HEK293 (cell line): ENCODE measurements around the gene LIPA.
A peak's percentile ranks its signal among the peaks of the same experiment; 100 is the strongest.

Experiments used
- CTCF ChIA-PET: fragments of 350-600 bp; formaldehyde crosslinking; extraction: SDS; loops from one replicate; lab custom pipeline; 2021; ENCODE audit warnings: antibody characterized with exemption; lab: Yijun Ruan, JAX
- POLR2A ChIA-PET: fragments of 300-600 bp; formaldehyde crosslinking; extraction: SDS; loops from one replicate; lab custom pipeline; 2020; ENCODE audit warnings: antibody characterized with exemption, inconsistent platforms; lab: Yijun Ruan, JAX
- H3K27ac ChIP-seq: fragments of 200-500 bp; sonication (Bioruptor generic); 2 replicates; pipeline ENCODE4 v1.5.1; 2014; ENCODE audit warnings: low read depth, low read length, control low read depth, inconsistent platforms; ENCODE audit errors: extremely low read depth
- H3K36me3 ChIP-seq, 2 experiments: fragments of 200-500 bp in 1 of 2; sonication (Bioruptor generic) in 1 of 2; 1 replicate in 1 of 2; 2 replicates in 1 of 2; pipeline ENCODE4 v1.5.1; 2014 to 2017; ENCODE audit warnings: inconsistent platforms in 2 of 2, low read length in 2 of 2; ENCODE audit not compliant: control insufficient read depth in 2 of 2, insufficient read depth in 1 of 2
- H3K4me1 ChIP-seq: fragments of 200-500 bp; sonication (Bioruptor generic); 2 replicates; pipeline ENCODE4 v1.5.1; 2014; ENCODE audit warnings: mild to moderate bottlenecking, low read length, inconsistent platforms; ENCODE audit not compliant: control insufficient read depth, insufficient read depth
- H3K4me3 ChIP-seq: 2 replicates; pipeline ENCODE4 v1.5.1; 2011; ENCODE audit warnings: low read depth, mild to moderate bottlenecking, control low read depth, low read length, moderate library complexity
- H3K9me3 ChIP-seq: fragments of 200-500 bp; sonication (Bioruptor generic); 2 replicates; pipeline ENCODE4 v1.5.1; 2014; ENCODE audit warnings: low read depth, low read length, inconsistent platforms; ENCODE audit not compliant: control insufficient read depth, insufficient read depth
- BCL11A ChIP-seq: fragments of 450-650 bp; formaldehyde crosslinking; IDR thresholded peaks from 2 replicates; pipeline ENCODE4 v1.5.1; 2016; ENCODE audit warnings: low read depth, missing biosample characterization, missing genetic modification characterization
- GLI4 ChIP-seq: fragments of 450-650 bp; formaldehyde crosslinking; IDR thresholded peaks from 2 replicates; pipeline ENCODE4 v1.5.1; 2016; ENCODE audit warnings: missing biosample characterization, missing genetic modification characterization
- GLIS2 ChIP-seq: fragments of 450-650 bp; formaldehyde crosslinking; IDR thresholded peaks from 2 replicates; pipeline ENCODE4 v1.5.1; 2016; ENCODE audit warnings: missing biosample characterization, missing genetic modification characterization
- KLF1 ChIP-seq: fragments of 450-650 bp; formaldehyde crosslinking; IDR thresholded peaks from 2 replicates; pipeline ENCODE4 v1.5.1; 2016; ENCODE audit warnings: missing biosample characterization, missing genetic modification characterization
- KLF16 ChIP-seq: fragments of 450-650 bp; formaldehyde crosslinking; IDR thresholded peaks from 2 replicates; pipeline ENCODE4 v1.5.1; 2017; ENCODE audit warnings: missing biosample characterization, missing genetic modification characterization
- KLF8 ChIP-seq: fragments of 450-650 bp; formaldehyde crosslinking; IDR thresholded peaks from 2 replicates; pipeline ENCODE4 v1.5.1; 2016; ENCODE audit warnings: missing biosample characterization, missing genetic modification characterization
- PBX3 ChIP-seq: sonication (generic); formaldehyde crosslinking; IDR thresholded peaks from 2 replicates; pipeline ENCODE4 v1.8.1; 2022; ENCODE audit warnings: mild to moderate bottlenecking, moderate library complexity, missing genetic modification reagents
- ZBTB26 ChIP-seq: fragments of 450-650 bp; formaldehyde crosslinking; optimal IDR thresholded peaks from 2 replicates; pipeline ENCODE3; 2016; ENCODE audit warnings: missing biosample characterization, mild to moderate bottlenecking, missing genetic modification characterization
- ZBTB8A ChIP-seq: fragments of 450-650 bp; formaldehyde crosslinking; IDR thresholded peaks from 2 replicates; pipeline ENCODE4 v1.5.1; 2016; ENCODE audit warnings: missing biosample characterization, missing genetic modification characterization
- ZEB2 ChIP-seq: fragments of 450-650 bp; formaldehyde crosslinking; IDR thresholded peaks from 2 replicates; pipeline ENCODE4 v1.5.1; 2016; ENCODE audit warnings: missing biosample characterization, missing genetic modification characterization
- ZFP3 ChIP-seq: fragments of 450-650 bp; formaldehyde crosslinking; IDR thresholded peaks from 2 replicates; pipeline ENCODE4 v1.5.1; 2016; ENCODE audit warnings: low read depth, missing biosample characterization, missing genetic modification characterization
- ZFP69B ChIP-seq: fragments of 450-650 bp; formaldehyde crosslinking; IDR thresholded peaks from 2 replicates; pipeline ENCODE4 v1.5.1; 2016; ENCODE audit warnings: missing biosample characterization, missing genetic modification characterization
- ZNF10 ChIP-seq: fragments of 450-650 bp; formaldehyde crosslinking; IDR thresholded peaks from 2 replicates; pipeline ENCODE4 v1.5.1; 2017; ENCODE audit warnings: missing biosample characterization, missing genetic modification characterization
- ZNF26 ChIP-seq: fragments of 450-650 bp; formaldehyde crosslinking; IDR thresholded peaks from 2 replicates; pipeline ENCODE4 v1.5.1; 2016; ENCODE audit warnings: missing biosample characterization, missing genetic modification characterization
- ZNF292 ChIP-seq: fragments of 450-650 bp; formaldehyde crosslinking; IDR thresholded peaks from 2 replicates; pipeline ENCODE4 v1.5.1; 2016; ENCODE audit warnings: low read depth, missing biosample characterization, missing genetic modification characterization, borderline replicate concordance
- ZNF324 ChIP-seq: fragments of 450-650 bp; formaldehyde crosslinking; IDR thresholded peaks from 2 replicates; pipeline ENCODE4 v1.5.1; 2016; ENCODE audit warnings: missing biosample characterization, missing genetic modification characterization
- ZNF341 ChIP-seq: fragments of 450-650 bp; formaldehyde crosslinking; IDR thresholded peaks from 2 replicates; pipeline ENCODE4; 2016; ENCODE audit warnings: low read depth, missing biosample characterization, missing genetic modification characterization
- ZNF398 ChIP-seq: fragments of 450-650 bp; formaldehyde crosslinking; IDR thresholded peaks from 2 replicates; pipeline ENCODE4 v1.5.1; 2017; ENCODE audit warnings: missing biosample characterization, missing genetic modification characterization
- ZNF501 ChIP-seq: fragments of 450-650 bp; formaldehyde crosslinking; IDR thresholded peaks from 2 replicates; pipeline ENCODE4 v1.5.1; 2016; ENCODE audit warnings: missing biosample characterization, missing genetic modification characterization
- ZNF510 ChIP-seq: fragments of 450-650 bp; formaldehyde crosslinking; IDR thresholded peaks from 2 replicates; pipeline ENCODE4 v1.5.1; 2018; ENCODE audit warnings: mild to moderate bottlenecking, missing genetic modification characterization, missing biosample characterization; ENCODE audit not compliant: insufficient replicate concordance
- ZNF521 ChIP-seq: fragments of 450-650 bp; formaldehyde crosslinking; IDR thresholded peaks from 2 replicates; pipeline ENCODE4 v1.5.1; 2017; ENCODE audit warnings: missing biosample characterization, mild to moderate bottlenecking, missing genetic modification characterization
- ZNF560 ChIP-seq: fragments of 450-650 bp; formaldehyde crosslinking; IDR thresholded peaks from 2 replicates; pipeline ENCODE4 v1.5.1; 2017; ENCODE audit warnings: missing biosample characterization, missing genetic modification characterization, borderline replicate concordance
- ZNF600 ChIP-seq: fragments of 450-650 bp; formaldehyde crosslinking; IDR thresholded peaks from 2 replicates; pipeline ENCODE4 v1.5.1; 2016; ENCODE audit warnings: missing biosample characterization, missing genetic modification characterization
- ZNF610 ChIP-seq: fragments of 450-650 bp; formaldehyde crosslinking; IDR thresholded peaks from 2 replicates; pipeline ENCODE4 v1.5.1; 2016; ENCODE audit warnings: missing biosample characterization, missing genetic modification characterization, borderline replicate concordance
- ZNF660 ChIP-seq: fragments of 450-650 bp; IDR thresholded peaks from 2 replicates; pipeline ENCODE4 v1.5.1; 2018; ENCODE audit warnings: missing biosample characterization, mild to moderate bottlenecking, missing genetic modification characterization
- ZXDB ChIP-seq: fragments of 450-650 bp; formaldehyde crosslinking; IDR thresholded peaks from 2 replicates; pipeline ENCODE4 v1.5.1; 2016; ENCODE audit warnings: missing biosample characterization, missing genetic modification characterization

LIPA gene

GRCh38 chr10:89207801-89208551, 43.6 kb downstream of the LIPA start (continued):
- peak; percentile 30; the same call in 1 of the 2 replicates for TF ChIP-seq ZNF398 (tag by site-specific recombination)
- TF ChIP-seq ZNF324 (tag by site-specific recombination), result no peak
- peak; percentile 59 for TF ChIP-seq ZBTB26

- ChIA-PET POLR2A (interaction anchor here (1.1 to 1.8 kb wide), 2 partner anchors 214 to 217 kb away, joined by 6 to 7 read pairs; partner anchors contain the start of gene FAS), CTCF (interaction anchor here (0.6 to 6.4 kb wide), 12 partner anchors 10 to 372 kb away, joined by 3 to 43 read pairs (median 4); no protein-coding TSS in a partner anchor)
- H3K4me1 ChIP-seq, result peaks cover 4% of the 10 kb centered on the region; the same call in 1 of the 2 replicates
- no peaks in the 10 kb centered on the region for H3K9me3 ChIP-seq
- H3K4me3 ChIP-seq, result peak within 1 kb of the TSS; percentile 38
- H3K27ac ChIP-seq, result peak within 1 kb of the TSS; percentile 35; the same call in 1 of the 2 replicates
- no peaks in the 10 kb centered on the region for H3K36me3 ChIP-seq
- TF ChIP-seq PBX3 (CRISPR knock-in tag) (no peak), ZNF521 (tag by site-specific recombination) (no peak), ZBTB8A (tag by site-specific recombination) (no peak), BCL11A (tag by site-specific recombination) (no peak), ZNF292 (tag by site-specific recombination) (no peak), ZNF501 (tag by site-specific recombination) (no peak; the same call in 1 of the 2 replicates), GLIS2 (tag by site-specific recombination) (no peak), ZNF510 (no peak), GLI4 (tag by site-specific recombination) (no peak), ZFP69B (tag by site-specific recombination) (no peak), ZEB2 (tag by site-specific recombination) (0 out of 2 replicates have a peak, but pooled peaks have one; percentile 41), ZXDB (tag by site-specific recombination) (0 out of 2 replicates have a peak, but pooled peaks have one; percentile 8), ZNF560 (tag by site-specific recombination) (no peak), KLF8 (tag by site-specific recombination) (0 out of 2 replicates have a peak, but pooled peaks have one; percentile 31), ZNF26 (tag by site-specific recombination) (no peak), ZNF600 (0 out of 2 replicates have a peak, but pooled peaks have one; percentile 17), ZFP3 (no peak), ZNF341 (peak; percentile 64), ZNF610 (tag by site-specific recombination) (0 out of 2 replicates have a peak, but pooled peaks have one; percentile 18), KLF16 (tag by site-specific recombination) (peak; percentile 31; the same call in 1 of the 2 replicates), ZNF660 (peak; percentile 41; the same call in 1 of the 2 replicates), KLF1 (no peak), ZNF10 (tag by site-specific recombination) (0 out of 2 replicates have a peak, but pooled peaks have one; percentile 7)
Observed at GRCh38 chr10:89207181-89207800, 44.3 kb downstream of the LIPA start, which contains the start of gene CH25H. Gene CH25H (minus strand): TSS chr10:89207317. CDS start chr10:89207292, 25 bp downstream.
